Hematopoietic multipotent progenitor cell treated with erythropoietin and hydrocortisone succinate and interleukin-3 and kit ligand, for 17 days (in vitro differentiated cells): Measurements from ENCODE around the gene PSMB11.

Source experiments
- DNase-seq: peaks from one replicate; pipeline ENCODE4 v3.0.0-alpha.2; 2015; ENCODE audit warnings: low spot score

PSMB11 gene

GRCh38 chr14:23058654-23059504, 16.9 kb downstream of the PSMB11 start:
- DNase-seq = no peak

- DNase-seq = no peak
These were observed 18.7 kb downstream of the PSMB11 start for GRCh38 chr14:23060536-23061260.

GRCh38 chr14:23062002-23062401, 20.0 kb downstream of the PSMB11 start:
- DNase-seq = no peak

- DNase-seq = no peak
These were observed 21.6 kb downstream of the PSMB11 start for GRCh38 chr14:23063601-23064000.

GRCh38 chr14:23066368-23066767, 24.4 kb downstream of the PSMB11 start:
- DNase-seq = no peak

- DNase-seq = no peak
These were observed 25.1 kb downstream of the PSMB11 start for GRCh38 chr14:23066855-23067744.

GRCh38 chr14:23067847-23068788, 26.1 kb downstream of the PSMB11 start:
- DNase-seq = no peak

GRCh38 chr14:23068789-23069412, 26.9 kb downstream of the PSMB11 start:
- DNase-seq = peak; percentile 94

- DNase-seq = no peak
These were observed 27.4 kb downstream of the PSMB11 start for GRCh38 chr14:23069413-23069806.

- DNase-seq = no peak
These were observed 28.5 kb downstream of the PSMB11 start for GRCh38 chr14:23070262-23071129.

GRCh38 chr14:23071244-23071920, 29.4 kb downstream of the PSMB11 start:
- DNase-seq = peak; percentile 86

- no peak for DNase-seq
These were observed 30.0 kb downstream of the PSMB11 start for GRCh38 chr14:23071921-23072539.

GRCh38 chr14:23074906-23075305, 32.9 kb downstream of the PSMB11 start:
- no peak for DNase-seq

- peak; percentile 80 for DNase-seq
These were observed 34.9 kb downstream of the PSMB11 start for GRCh38 chr14:23076785-23077408.

- no peak for DNase-seq
These were observed 36.0 kb downstream of the PSMB11 start for GRCh38 chr14:23077962-23078361.

GRCh38 chr14:23078692-23079116, 36.7 kb downstream of the PSMB11 start:
- peak; percentile 84 for DNase-seq

- DNase-seq = no peak
These were observed 37.7 kb downstream of the PSMB11 start for GRCh38 chr14:23079716-23080115.

- no peak for DNase-seq
These were observed 38.5 kb downstream of the PSMB11 start for GRCh38 chr14:23080474-23080873.
